ENCODE measurements around the gene PGC. TPM values are rescaled to one million over a fixed set of nuclear protein-coding genes. Genes with fewer than 3 reads are reported as not detected.

The PGC gene
- total and polyA plus RNA-seq, 2 of the 8 experiments (the other 6 are each of a cell fraction or from before 2014, with no cell fraction given), result 0.09 TPM; not detected in 1

GRCh38 chr6:41733707-41734665 lies 13.2 kb downstream of the PGC start (continued):
- no peak for TF ChIP-seq CBX8 (IDR thresholded peaks at IDR 0.05; ENCODE audit: borderline replicate concordance, low read depth, low read length)
- no peak for TF ChIP-seq TAF1 (IDR thresholded peaks at IDR 0.05; ENCODE audit: low read depth, low read length)
- TF ChIP-seq ATF2 (IDR thresholded peaks at IDR 0.05; ENCODE audit: low read length), result no peak
- no peak for TF ChIP-seq BRCA1 (IDR thresholded peaks at IDR 0.05; ENCODE audit: low read depth, low read length)
- no peak for TF ChIP-seq POLR2AphosphoS5 (IDR thresholded peaks at IDR 0.05; ENCODE audit: low read depth, low read length)
- no peak for TF ChIP-seq JUN (IDR thresholded peaks at IDR 0.05; ENCODE audit: low read depth, low read length)
- TF ChIP-seq RAD21 (IDR thresholded peaks at IDR 0.05 in 1 of 2, conservative IDR thresholded peaks at IDR 0.05 in 1 of 2; ENCODE audit: low read depth in 2 of 2, low read length in 2 of 2), result no peak

Data from H1 (cell line).